Astrocyte of the spinal cord (primary cell): ENCODE results near the gene DNHD1.
"Not testable (repeated sequence)": the region's sequence is repeated elsewhere in the genome, so short reads cannot be mapped to it uniquely, and the experiment has no call there.

Experiments
- DNase-seq: peaks from one replicate; pipeline ENCODE4 v3.0.0; 2011; ENCODE audit warnings: low read depth, low spot score
- H3K4me3 ChIP-seq: 2 replicates; pipeline ENCODE4 v1.5.1; 2011; ENCODE audit warnings: low read depth, mild to moderate bottlenecking, low read length, moderate library complexity
- in situ Hi-C: cut with HindIII; loops from 2 replicates; pipeline ENCODE4 v1.10.0; 2017; ENCODE audit warnings: low sequenced_read_pairs
- TF ChIP-seq, protein P1 (sequence below): IDR thresholded peaks from 2 replicates; pipeline ENCODE4 v1.5.1; 2012; ENCODE audit warnings: low read depth, mild to moderate bottlenecking, low read length, inconsistent platforms

Gene DNHD1

DNA sequence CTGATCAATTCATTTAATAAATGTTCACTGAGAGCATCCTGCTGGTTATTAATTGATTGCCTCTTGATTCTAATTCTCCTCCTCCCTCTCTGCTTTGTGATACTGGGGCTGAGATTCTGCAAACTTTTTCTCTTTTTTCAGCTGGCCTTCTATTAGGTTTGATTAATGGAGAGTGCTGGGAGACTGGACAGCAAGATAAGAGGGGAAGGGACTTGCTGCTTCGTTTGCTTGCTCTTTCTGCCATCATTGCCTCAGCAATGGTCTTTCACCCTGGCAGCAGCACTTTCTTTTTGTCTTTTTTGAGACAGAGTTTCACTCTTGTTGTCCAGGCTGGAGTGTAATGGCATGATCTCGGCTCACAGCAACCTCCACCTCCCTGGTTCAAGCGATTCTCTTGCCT, 7.1 kb downstream of the DNHD1 start:
- H3K4me3 ChIP-seq: no peak overlapping the region
- in situ Hi-C loops: no loop called here
- TF ChIP-seq, protein P1, sequence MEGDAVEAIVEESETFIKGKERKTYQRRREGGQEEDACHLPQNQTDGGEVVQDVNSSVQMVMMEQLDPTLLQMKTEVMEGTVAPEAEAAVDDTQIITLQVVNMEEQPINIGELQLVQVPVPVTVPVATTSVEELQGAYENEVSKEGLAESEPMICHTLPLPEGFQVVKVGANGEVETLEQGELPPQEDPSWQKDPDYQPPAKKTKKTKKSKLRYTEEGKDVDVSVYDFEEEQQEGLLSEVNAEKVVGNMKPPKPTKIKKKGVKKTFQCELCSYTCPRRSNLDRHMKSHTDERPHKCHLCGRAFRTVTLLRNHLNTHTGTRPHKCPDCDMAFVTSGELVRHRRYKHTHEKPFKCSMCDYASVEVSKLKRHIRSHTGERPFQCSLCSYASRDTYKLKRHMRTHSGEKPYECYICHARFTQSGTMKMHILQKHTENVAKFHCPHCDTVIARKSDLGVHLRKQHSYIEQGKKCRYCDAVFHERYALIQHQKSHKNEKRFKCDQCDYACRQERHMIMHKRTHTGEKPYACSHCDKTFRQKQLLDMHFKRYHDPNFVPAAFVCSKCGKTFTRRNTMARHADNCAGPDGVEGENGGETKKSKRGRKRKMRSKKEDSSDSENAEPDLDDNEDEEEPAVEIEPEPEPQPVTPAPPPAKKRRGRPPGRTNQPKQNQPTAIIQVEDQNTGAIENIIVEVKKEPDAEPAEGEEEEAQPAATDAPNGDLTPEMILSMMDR: no peak
- DNase-seq: no peak

DNA sequence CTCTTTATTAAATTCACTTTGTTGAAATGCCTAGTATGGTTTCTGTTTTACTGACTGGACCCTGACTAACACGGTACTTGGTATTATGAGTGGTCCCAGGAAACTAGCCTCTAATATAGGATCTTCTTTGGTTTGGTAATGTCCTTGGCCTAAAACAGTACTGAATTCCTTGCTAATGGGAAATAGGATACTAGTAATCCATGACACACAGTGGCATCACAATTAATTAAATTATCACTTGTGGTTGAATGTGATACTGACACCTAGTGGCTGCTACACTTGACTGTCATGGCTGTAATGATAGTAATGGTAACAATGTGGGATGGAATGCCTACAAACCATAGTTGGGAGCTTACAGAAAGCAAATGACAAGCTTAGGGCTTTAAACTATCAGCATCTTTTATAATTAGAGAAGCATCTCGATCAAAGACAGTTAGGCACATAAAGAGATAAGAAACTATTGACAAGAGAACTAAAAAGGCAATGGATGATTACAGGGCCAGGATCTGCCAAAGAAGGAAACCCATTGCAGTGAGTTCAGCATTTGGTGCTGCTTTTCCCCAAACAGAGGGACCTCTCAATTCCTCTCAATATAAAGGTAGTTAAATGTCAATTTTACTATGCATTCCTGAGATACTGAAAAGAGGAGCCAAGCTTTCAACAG, 8.6 kb downstream of the DNHD1 start:
- TF ChIP-seq, protein P1: peak; percentile 76
- DNase-seq: peak; percentile 67
- in situ Hi-C loops: no loop called here

DNA sequence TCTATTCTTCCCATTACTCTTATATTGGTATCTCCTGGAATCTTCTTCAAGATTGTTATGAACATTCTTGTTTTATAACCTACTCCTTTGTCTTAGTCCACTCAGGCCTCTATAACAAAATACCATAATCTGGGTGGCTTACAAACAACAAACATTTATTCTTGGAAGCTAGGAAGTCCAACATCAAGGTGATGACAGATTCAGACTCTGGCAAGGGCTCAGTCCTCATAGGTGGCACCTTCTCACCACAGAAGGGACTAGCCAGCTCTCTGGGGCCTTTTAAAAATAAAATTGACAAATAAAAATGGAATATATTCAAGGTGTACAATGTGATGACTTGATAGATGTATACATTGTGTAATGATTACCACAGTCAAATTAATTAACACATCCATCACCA, 19.8 kb downstream of the DNHD1 start:
- DNase-seq: no peak
- TF ChIP-seq, protein P1: no peak
- in situ Hi-C loops: no loop called here
- H3K4me3 ChIP-seq: no peak overlapping the region

More for the DNA sequence above, 8.6 kb downstream of the DNHD1 start:
- no peak overlapping the region for H3K4me3 ChIP-seq

DNA sequence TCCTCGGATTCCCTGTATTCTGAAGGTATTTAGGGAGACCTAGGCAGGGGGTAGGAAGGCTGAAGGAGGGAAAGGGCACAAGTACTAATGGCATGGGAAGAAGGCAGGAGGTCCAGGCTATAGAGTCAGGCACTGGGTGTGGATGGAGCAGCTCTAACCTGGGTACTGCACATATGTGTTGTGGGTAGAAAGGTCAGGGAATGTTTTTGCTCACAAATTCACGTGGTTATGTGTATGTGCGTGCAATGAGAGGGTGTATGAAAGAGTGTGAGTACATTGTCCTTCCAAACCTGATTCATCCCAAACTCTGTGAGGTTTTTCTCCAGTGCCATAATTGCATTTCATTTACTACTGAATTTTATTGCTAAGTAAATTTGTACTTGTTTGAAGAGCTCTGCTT, 23.2 kb downstream of the DNHD1 start:
- in situ Hi-C loops: no loop called here
- TF ChIP-seq, protein P1: no peak
- no peak for DNase-seq
- H3K4me3 ChIP-seq: no peak overlapping the region

DNA sequence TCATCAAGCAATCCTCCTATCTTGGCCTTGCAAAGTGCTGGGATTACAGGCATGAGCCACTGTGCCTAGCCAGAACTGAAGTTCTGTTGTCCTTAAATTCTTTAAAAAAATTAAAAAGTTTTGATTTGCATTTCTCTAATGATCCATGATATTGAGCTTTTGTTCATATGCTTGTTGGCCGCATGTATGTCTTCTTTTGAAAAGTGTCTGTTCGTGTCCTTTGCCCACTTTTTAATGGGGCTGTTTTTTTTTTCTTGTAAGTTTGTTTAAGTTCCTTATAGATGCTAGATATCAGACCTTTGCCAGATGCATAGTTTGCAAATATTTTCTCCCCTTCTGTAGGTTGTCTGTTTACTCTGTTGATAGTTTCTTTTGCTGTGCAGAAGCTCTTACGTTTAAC, 24.9 kb downstream of the DNHD1 start:
- DNase-seq, H3K4me3 ChIP-seq, in situ Hi-C loops: not testable (repeated sequence)

DNA sequence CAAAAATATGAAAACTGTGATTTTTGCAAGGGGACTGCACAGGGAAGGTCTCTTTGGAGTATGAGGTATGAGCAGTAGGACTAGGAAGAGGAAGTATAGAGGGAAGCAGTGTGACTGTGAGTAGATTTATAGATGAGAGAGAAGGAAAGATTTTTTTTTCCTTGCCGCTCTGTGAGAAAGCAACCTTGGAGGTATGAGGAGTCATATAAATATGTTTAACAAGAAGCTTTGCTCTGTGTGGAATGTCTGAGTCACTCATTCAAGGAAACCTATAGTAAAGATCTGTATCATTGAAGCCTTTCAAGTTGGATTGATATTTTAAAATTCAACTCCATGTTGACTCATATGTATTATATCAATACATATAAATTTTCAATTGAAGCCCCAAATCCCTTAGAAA, 26.2 kb downstream of the DNHD1 start:
- no peak overlapping the region for H3K4me3 ChIP-seq
- TF ChIP-seq, protein P1: no peak
- peak; percentile 53 for DNase-seq
- in situ Hi-C loops: no loop called here

DNA sequence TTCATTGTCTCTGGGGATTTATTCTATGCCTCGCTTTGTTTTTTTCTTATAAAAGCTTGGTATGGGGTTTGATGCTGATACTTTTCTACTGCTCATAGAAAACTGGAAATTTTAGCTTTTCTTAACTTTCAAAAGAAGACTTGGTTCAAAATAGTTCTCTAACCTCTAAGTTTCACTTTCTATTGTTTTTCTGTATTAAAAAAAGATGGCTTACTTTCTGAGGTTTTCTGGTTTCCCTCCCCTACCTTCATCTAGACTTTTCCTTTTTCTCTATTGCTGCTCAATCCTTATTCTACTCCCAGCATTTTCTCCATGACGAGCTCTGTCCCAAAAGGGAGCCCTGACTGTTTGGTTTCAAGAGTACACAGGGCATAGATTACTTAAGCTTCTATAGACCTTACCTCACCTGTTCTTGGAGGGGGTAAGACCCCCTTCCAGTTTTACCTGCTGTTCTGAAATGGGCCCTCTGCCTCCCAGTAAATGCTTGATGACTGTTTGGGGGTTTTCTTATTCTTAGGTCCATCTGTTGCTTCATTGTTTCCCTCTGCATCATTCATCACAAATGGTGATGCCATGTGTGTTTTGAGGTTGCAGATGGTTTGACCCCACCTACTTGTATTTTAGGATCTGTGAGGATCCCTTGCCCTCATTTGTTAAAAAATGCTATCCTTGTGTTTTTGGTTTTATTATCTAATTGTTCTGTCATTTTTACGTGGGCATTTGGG, 29.5 kb downstream of the DNHD1 start:
- DNase-seq: no peak
- in situ Hi-C loops: no loop called here
- H3K4me3 ChIP-seq: no peak overlapping the region
- TF ChIP-seq, protein P1: no peak
